Activated T-helper 1 cell treated with Interleukin-2 at 50 U/mL for 16 hours (primary cell): ENCODE measurements around the gene MXRA5.
"Not testable (repeated sequence)": the region's sequence is repeated elsewhere in the genome, so short reads cannot be mapped to it uniquely, and the experiment has no call there.

Experiments
- DNase-seq: peaks from one replicate; pipeline ENCODE4 v3.0.0-alpha.2; 2020; ENCODE audit warnings: low read depth

The MXRA5 gene

GRCh38 chrX:3346501-3347259, at the start of gene MXRA5:
TSS of gene MXRA5 (minus strand) at chrX:3346652. CDS start at chrX:3343833, 2,819 bp downstream.
- no peak for DNase-seq

- no peak for DNase-seq
Observed at GRCh38 chrX:3393581-3394111, 47.2 kb upstream of the MXRA5 start.

- DNase-seq, result no peak
Observed at GRCh38 chrX:3393178-3393577, 46.7 kb upstream of the MXRA5 start.

GRCh38 chrX:3388457-3388856, 42.0 kb upstream of the MXRA5 start:
- no peak for DNase-seq

GRCh38 chrX:3384327-3384726, 37.9 kb upstream of the MXRA5 start:
- no peak for DNase-seq

- no peak for DNase-seq
Observed at GRCh38 chrX:3380603-3381002, 34.2 kb upstream of the MXRA5 start.

GRCh38 chrX:3379111-3379510, 32.7 kb upstream of the MXRA5 start:
- no peak for DNase-seq

GRCh38 chrX:3378156-3378555, 31.7 kb upstream of the MXRA5 start:
- no peak for DNase-seq

- no peak for DNase-seq
Observed at GRCh38 chrX:3377560-3377959, 31.1 kb upstream of the MXRA5 start.

- not testable (repeated sequence) for DNase-seq
Observed at GRCh38 chrX:3375878-3376508, 29.5 kb upstream of the MXRA5 start.

GRCh38 chrX:3374108-3374800, 27.8 kb upstream of the MXRA5 start:
- DNase-seq, result no peak

- DNase-seq, result no peak
Observed at GRCh38 chrX:3371163-3371562, 24.7 kb upstream of the MXRA5 start.

GRCh38 chrX:3370656-3371055, 24.2 kb upstream of the MXRA5 start:
- no peak for DNase-seq

GRCh38 chrX:3362956-3363355, 16.5 kb upstream of the MXRA5 start:
- DNase-seq, result no peak

- DNase-seq, result no peak
Observed at GRCh38 chrX:3360881-3361280, 14.4 kb upstream of the MXRA5 start.

- not testable (repeated sequence) for DNase-seq
Observed at GRCh38 chrX:3352741-3353140, 6.3 kb upstream of the MXRA5 start.

GRCh38 chrX:3351276-3351675, 4.8 kb upstream of the MXRA5 start:
- DNase-seq, result no peak

GRCh38 chrX:3348191-3348590, 1.7 kb upstream of the MXRA5 start:
- no peak for DNase-seq

- DNase-seq, result no peak
Observed at GRCh38 chrX:3345281-3346191, 916 bp downstream of the MXRA5 start.

GRCh38 chrX:3343569-3343968, 2.9 kb downstream of the MXRA5 start:
- DNase-seq, result not testable (repeated sequence)

- no peak for DNase-seq
Observed at GRCh38 chrX:3340016-3340415, 6.4 kb downstream of the MXRA5 start.

GRCh38 chrX:3326681-3327080, 19.8 kb downstream of the MXRA5 start:
- DNase-seq, result no peak
